GM23338 (cell line): ENCODE data around the gene LPO. TPM values are rescaled to one million over a fixed set of nuclear protein-coding genes. Genes with fewer than 3 reads are reported as not detected.

Source experiments
- ATAC-seq: fragments of 200-7000 bp; cut with Tn5 transposase; 3 replicates; pipeline ENCODE4 v1.9.1; 2020
- DNase-seq: peaks from one replicate; pipeline ENCODE4 v3.0.0-alpha.2; 2015; ENCODE audit warnings: low spot score
- H2AFZ ChIP-seq: fragments of 200-600 bp; sonication (generic); 2 replicates; pipeline ENCODE4 v1.8.0; 2016; ENCODE audit warnings: antibody characterized with exemption, mild to moderate bottlenecking, moderate library complexity
- H3F3A ChIP-seq: fragments of 200-600 bp; sonication (generic); replicated peaks from 2 replicates; pipeline ENCODE4 v1.8.0; 2017; ENCODE audit warnings: antibody characterized with exemption, mixed run types, low read depth
- H3K27ac ChIP-seq: fragments of 200-600 bp; sonication (generic); 2 replicates; pipeline ENCODE4 v1.6.1; 2016; ENCODE audit warnings: low read depth
- H3K27me3 ChIP-seq: fragments of 200-600 bp; sonication (generic); 2 replicates; pipeline ENCODE4 v1.8.0; 2016; ENCODE audit warnings: mild to moderate bottlenecking, mixed run types, moderate library complexity; ENCODE audit not compliant: insufficient read depth
- H3K36me3 ChIP-seq: fragments of 200-600 bp; sonication (generic); 2 replicates; pipeline ENCODE4 v1.8.0; 2016; ENCODE audit warnings: mild to moderate bottlenecking; ENCODE audit not compliant: insufficient read depth
- H3K4me1 ChIP-seq: fragments of 200-600 bp; sonication (generic); 2 replicates; pipeline ENCODE4 v1.8.0; 2016; ENCODE audit warnings: mild to moderate bottlenecking, moderate library complexity; ENCODE audit not compliant: insufficient read depth
- H3K4me2 ChIP-seq: fragments of 200-600 bp; sonication (generic); 2 replicates; pipeline ENCODE4 v1.7.1; 2017; ENCODE audit warnings: mixed run types
- H3K4me3 ChIP-seq: fragments of 200-600 bp; sonication (generic); 2 replicates; pipeline ENCODE4 v1.6.1; 2016; ENCODE audit warnings: mixed run types
- H3K79me2 ChIP-seq: fragments of 200-600 bp; sonication (generic); replicated peaks from 2 replicates; pipeline ENCODE4 v1.8.0; 2017; ENCODE audit warnings: mild to moderate bottlenecking; ENCODE audit not compliant: insufficient read depth
- H3K9me2 ChIP-seq: fragments of 200-600 bp; sonication (generic); 2 replicates; pipeline ENCODE4 v1.8.0; 2017; ENCODE audit not compliant: insufficient read depth
- H4K20me1 ChIP-seq: fragments of 200-600 bp; sonication (generic); replicated peaks from 2 replicates; pipeline ENCODE4 v1.8.0; 2017; ENCODE audit warnings: mild to moderate bottlenecking; ENCODE audit not compliant: insufficient read depth
- H3K27ac Mint-ChIP-seq: 2 replicates; pipeline ENCODE4 v1.8.0; 2020; ENCODE audit warnings: inconsistent platforms, mild to moderate bottlenecking, moderate library complexity, mixed read lengths
- H3K27me3 Mint-ChIP-seq: 3 replicates; pipeline ENCODE4 v1.8.0; 2022; ENCODE audit warnings: low read depth, mild to moderate bottlenecking, moderate library complexity, mixed read lengths, inconsistent platforms; ENCODE audit not compliant: insufficient read depth, poor library complexity
- H3K36me3 Mint-ChIP-seq: 3 replicates; pipeline ENCODE4 v1.8.0; 2021; ENCODE audit warnings: low read depth, mild to moderate bottlenecking, inconsistent platforms, moderate library complexity, mixed read lengths
- H3K4me1 Mint-ChIP-seq: 3 replicates; pipeline ENCODE4 v1.8.0; 2020; ENCODE audit warnings: mild to moderate bottlenecking, inconsistent platforms, mixed read lengths
- H3K4me3 Mint-ChIP-seq: 3 replicates; pipeline ENCODE4 v1.8.0; 2021; ENCODE audit warnings: moderate library complexity, mild to moderate bottlenecking, inconsistent platforms, mixed read lengths
- H3K9me3 Mint-ChIP-seq: 3 replicates; pipeline ENCODE4 v1.8.0; 2020; ENCODE audit warnings: moderate library complexity, mild to moderate bottlenecking, inconsistent platforms, mixed read lengths
- CREB1 ChIP-seq: fragments of 250-450 bp; sonication (Bioruptor Pico); IDR thresholded peaks from 2 replicates; pipeline ENCODE4 v1.5.0; 2020; ENCODE audit warnings: low read depth, mild to moderate bottlenecking, moderate library complexity
- ETS1 ChIP-seq: IDR thresholded peaks from 2 replicates; pipeline ENCODE4 v1.6.1; 2016; ENCODE audit warnings: antibody characterized with exemption
- NANOG ChIP-seq: IDR thresholded peaks from 2 replicates; pipeline ENCODE4 v1.6.1; 2016; ENCODE audit warnings: antibody characterized with exemption, borderline replicate concordance
- STAT1 ChIP-seq: IDR thresholded peaks from one replicate; pipeline ENCODE4 v1.6.1; 2016; ENCODE audit warnings: antibody characterized with exemption; ENCODE audit not compliant: unreplicated experiment
- ZNF114 ChIP-seq: fragments of 250-450 bp; sonication (Bioruptor Pico); IDR thresholded peaks from 2 replicates; pipeline ENCODE4 v1.5.0; 2020; ENCODE audit warnings: mild to moderate bottlenecking, moderate library complexity
- polyA plus RNA-seq: library from polyadenylated mRNA; unstranded; fragments of >200 nt; fragmentation: Nextera tagmentation; extraction: Ambion mirVana; gene quantifications from 2 replicates; pipeline ENCODE4 v1.2.1, GENCODE V29; 2016
- total RNA-seq: library from RNA; depleted of rRNA; stranded (reverse); fragments of >200 nt; shearing (Covaris generic); gene quantifications from 2 replicates; pipeline ENCODE4 v1.2.3, GENCODE V29; 2014
- TF ChIP-seq, protein P1 (sequence below): fragments of 250-450 bp; sonication (Bioruptor Pico); IDR thresholded peaks from 2 replicates; pipeline ENCODE4 v1.5.0; 2020; ENCODE audit warnings: mild to moderate bottlenecking, moderate library complexity
- TF ChIP-seq, protein P2 (sequence below), 2 experiments: fragments of 200-600 bp in 1 of 2; sonication (generic) in 1 of 2; conservative IDR thresholded peaks; 2 replicates each; pipeline versions ENCODE4 v1.5.1 to v1.6.1; 2016 to 2017; ENCODE audit warnings: antibody characterized with exemption in 2 of 2, low read depth in 2 of 2, mild to moderate bottlenecking in 2 of 2, moderate library complexity in 1 of 2

Gene LPO
- total and polyA plus RNA-seq, 2 experiments from 2014 or later = 0.13 to 0.35 TPM

- H3K4me1 Mint-ChIP-seq = no peaks in the 10 kb centered on the region; the same call in 2 of the 3 replicates
- H3K27me3 ChIP-seq = 0 out of 2 replicates have a peak, but pooled peaks cover 3% of the 10 kb centered on the region
- no peaks in the 10 kb centered on the region for H3K4me1 ChIP-seq
- H3K4me2 ChIP-seq = no peak overlapping the region
- no peak overlapping the region for H3K4me3 ChIP-seq
- no peak overlapping the region for H3K4me3 Mint-ChIP-seq
- H3K27me3 Mint-ChIP-seq = peaks cover 19% of the 10 kb centered on the region
- no peaks in the 10 kb centered on the region for H4K20me1 ChIP-seq
- no peaks in the 10 kb centered on the region for H3K79me2 ChIP-seq
- no peak overlapping the region for H2AFZ ChIP-seq
- H3K27ac Mint-ChIP-seq = no peak overlapping the region
- TF ChIP-seq ZNF114 (CRISPR knock-in tag) (no peak), NANOG (no peak), STAT1 (no peak)
- TF ChIP-seq, protein P1, sequence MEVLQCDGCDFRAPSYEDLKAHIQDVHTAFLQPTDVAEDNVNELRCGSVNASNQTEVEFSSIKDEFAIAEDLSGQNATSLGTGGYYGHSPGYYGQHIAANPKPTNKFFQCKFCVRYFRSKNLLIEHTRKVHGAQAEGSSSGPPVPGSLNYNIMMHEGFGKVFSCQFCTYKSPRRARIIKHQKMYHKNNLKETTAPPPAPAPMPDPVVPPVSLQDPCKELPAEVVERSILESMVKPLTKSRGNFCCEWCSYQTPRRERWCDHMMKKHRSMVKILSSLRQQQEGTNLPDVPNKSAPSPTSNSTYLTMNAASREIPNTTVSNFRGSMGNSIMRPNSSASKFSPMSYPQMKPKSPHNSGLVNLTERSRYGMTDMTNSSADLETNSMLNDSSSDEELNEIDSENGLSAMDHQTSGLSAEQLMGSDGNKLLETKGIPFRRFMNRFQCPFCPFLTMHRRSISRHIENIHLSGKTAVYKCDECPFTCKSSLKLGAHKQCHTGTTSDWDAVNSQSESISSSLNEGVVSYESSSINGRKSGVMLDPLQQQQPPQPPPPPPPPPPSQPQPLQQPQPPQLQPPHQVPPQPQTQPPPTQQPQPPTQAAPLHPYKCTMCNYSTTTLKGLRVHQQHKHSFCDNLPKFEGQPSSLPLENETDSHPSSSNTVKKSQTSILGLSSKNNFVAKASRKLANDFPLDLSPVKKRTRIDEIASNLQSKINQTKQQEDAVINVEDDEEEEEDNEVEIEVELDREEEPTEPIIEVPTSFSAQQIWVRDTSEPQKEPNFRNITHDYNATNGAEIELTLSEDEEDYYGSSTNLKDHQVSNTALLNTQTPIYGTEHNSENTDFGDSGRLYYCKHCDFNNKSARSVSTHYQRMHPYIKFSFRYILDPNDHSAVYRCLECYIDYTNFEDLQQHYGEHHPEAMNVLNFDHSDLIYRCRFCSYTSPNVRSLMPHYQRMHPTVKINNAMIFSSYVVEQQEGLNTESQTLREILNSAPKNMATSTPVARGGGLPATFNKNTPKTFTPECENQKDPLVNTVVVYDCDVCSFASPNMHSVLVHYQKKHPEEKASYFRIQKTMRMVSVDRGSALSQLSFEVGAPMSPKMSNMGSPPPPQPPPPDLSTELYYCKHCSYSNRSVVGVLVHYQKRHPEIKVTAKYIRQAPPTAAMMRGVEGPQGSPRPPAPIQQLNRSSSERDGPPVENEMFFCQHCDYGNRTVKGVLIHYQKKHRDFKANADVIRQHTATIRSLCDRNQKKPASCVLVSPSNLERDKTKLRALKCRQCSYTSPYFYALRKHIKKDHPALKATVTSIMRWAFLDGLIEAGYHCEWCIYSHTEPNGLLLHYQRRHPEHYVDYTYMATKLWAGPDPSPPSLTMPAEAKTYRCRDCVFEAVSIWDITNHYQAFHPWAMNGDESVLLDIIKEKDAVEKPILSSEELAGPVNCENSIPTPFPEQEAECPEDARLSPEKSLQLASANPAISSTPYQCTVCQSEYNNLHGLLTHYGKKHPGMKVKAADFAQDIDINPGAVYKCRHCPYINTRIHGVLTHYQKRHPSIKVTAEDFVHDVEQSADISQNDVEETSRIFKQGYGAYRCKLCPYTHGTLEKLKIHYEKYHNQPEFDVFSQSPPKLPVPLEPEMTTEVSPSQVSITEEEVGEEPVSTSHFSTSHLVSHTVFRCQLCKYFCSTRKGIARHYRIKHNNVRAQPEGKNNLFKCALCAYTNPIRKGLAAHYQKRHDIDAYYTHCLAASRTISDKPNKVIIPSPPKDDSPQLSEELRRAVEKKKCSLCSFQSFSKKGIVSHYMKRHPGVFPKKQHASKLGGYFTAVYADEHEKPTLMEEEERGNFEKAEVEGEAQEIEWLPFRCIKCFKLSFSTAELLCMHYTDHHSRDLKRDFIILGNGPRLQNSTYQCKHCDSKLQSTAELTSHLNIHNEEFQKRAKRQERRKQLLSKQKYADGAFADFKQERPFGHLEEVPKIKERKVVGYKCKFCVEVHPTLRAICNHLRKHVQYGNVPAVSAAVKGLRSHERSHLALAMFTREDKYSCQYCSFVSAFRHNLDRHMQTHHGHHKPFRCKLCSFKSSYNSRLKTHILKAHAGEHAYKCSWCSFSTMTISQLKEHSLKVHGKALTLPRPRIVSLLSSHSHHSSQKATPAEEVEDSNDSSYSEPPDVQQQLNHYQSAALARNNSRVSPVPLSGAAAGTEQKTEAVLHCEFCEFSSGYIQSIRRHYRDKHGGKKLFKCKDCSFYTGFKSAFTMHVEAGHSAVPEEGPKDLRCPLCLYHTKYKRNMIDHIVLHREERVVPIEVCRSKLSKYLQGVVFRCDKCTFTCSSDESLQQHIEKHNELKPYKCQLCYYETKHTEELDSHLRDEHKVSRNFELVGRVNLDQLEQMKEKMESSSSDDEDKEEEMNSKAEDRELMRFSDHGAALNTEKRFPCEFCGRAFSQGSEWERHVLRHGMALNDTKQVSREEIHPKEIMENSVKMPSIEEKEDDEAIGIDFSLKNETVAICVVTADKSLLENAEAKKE (CRISPR knock-in tag) = no peak
- DNase-seq (no peak), ATAC-seq (no peak)
- no peaks in the 10 kb centered on the region for H3K36me3 ChIP-seq
- H3K27ac ChIP-seq = no peak overlapping the region
- no peaks in the 10 kb centered on the region for H3F3A ChIP-seq
- no peaks in the 10 kb centered on the region for H3K9me3 Mint-ChIP-seq
- no peaks in the 10 kb centered on the region for H3K9me2 ChIP-seq
- H3K36me3 Mint-ChIP-seq = no peaks in the 10 kb centered on the region
Measured at GRCh38 chr17:58196610-58197009, 41.8 kb upstream of the LPO start.

GRCh38 chr17:58200024-58200633 lies 38.3 kb upstream of the LPO start:
- H2AFZ ChIP-seq = peak overlapping the region; percentile 81; the same call in 1 of the 2 replicates
- H3K79me2 ChIP-seq = no peaks in the 10 kb centered on the region
- H3K36me3 Mint-ChIP-seq = no peaks in the 10 kb centered on the region
- H3K27me3 Mint-ChIP-seq = peaks cover 15% of the 10 kb centered on the region
- H3K4me3 ChIP-seq = no peak overlapping the region
- H3K9me2 ChIP-seq = no peaks in the 10 kb centered on the region
- H3K9me3 Mint-ChIP-seq = no peaks in the 10 kb centered on the region
- 0 out of 2 replicates have a peak, but pooled peaks cover 3% of the 10 kb centered on the region for H3K27me3 ChIP-seq
- H3K36me3 ChIP-seq = no peaks in the 10 kb centered on the region
- no peak overlapping the region for H3K27ac Mint-ChIP-seq
- peak; percentile 91 for DNase-seq
- no peaks in the 10 kb centered on the region for H3F3A ChIP-seq
- no peaks in the 10 kb centered on the region for H4K20me1 ChIP-seq
- H3K27ac ChIP-seq = no peak overlapping the region
- no peaks in the 10 kb centered on the region for H3K4me1 ChIP-seq
- H3K4me1 Mint-ChIP-seq = no peaks in the 10 kb centered on the region; the same call in 2 of the 3 replicates
- ATAC-seq = peak; percentile 96
- TF ChIP-seq, protein P2, sequence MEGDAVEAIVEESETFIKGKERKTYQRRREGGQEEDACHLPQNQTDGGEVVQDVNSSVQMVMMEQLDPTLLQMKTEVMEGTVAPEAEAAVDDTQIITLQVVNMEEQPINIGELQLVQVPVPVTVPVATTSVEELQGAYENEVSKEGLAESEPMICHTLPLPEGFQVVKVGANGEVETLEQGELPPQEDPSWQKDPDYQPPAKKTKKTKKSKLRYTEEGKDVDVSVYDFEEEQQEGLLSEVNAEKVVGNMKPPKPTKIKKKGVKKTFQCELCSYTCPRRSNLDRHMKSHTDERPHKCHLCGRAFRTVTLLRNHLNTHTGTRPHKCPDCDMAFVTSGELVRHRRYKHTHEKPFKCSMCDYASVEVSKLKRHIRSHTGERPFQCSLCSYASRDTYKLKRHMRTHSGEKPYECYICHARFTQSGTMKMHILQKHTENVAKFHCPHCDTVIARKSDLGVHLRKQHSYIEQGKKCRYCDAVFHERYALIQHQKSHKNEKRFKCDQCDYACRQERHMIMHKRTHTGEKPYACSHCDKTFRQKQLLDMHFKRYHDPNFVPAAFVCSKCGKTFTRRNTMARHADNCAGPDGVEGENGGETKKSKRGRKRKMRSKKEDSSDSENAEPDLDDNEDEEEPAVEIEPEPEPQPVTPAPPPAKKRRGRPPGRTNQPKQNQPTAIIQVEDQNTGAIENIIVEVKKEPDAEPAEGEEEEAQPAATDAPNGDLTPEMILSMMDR (conservative IDR thresholded peaks at IDR 0.05; ENCODE audit: low read depth in 2 of 2) = peak; percentile 77 to 85
- TF ChIP-seq ETS1 (no peak), CREB1 (CRISPR knock-in tag) (no peak)
- H3K4me3 Mint-ChIP-seq = no peak overlapping the region
- no peak overlapping the region for H3K4me2 ChIP-seq
